Endothelial cell of hepatic sinusoid (primary cell): ENCODE data around the gene TTLL8.
"Not testable (repeated sequence)": the region's sequence is repeated elsewhere in the genome, so short reads cannot be mapped to it uniquely, and the experiment has no call there.

Experiments used
- in situ Hi-C: cut with HindIII; loops from 2 replicates; pipeline ENCODE4 v1.10.0; 2017; ENCODE audit warnings: low sequenced_read_pairs

The TTLL8 gene

DNA sequence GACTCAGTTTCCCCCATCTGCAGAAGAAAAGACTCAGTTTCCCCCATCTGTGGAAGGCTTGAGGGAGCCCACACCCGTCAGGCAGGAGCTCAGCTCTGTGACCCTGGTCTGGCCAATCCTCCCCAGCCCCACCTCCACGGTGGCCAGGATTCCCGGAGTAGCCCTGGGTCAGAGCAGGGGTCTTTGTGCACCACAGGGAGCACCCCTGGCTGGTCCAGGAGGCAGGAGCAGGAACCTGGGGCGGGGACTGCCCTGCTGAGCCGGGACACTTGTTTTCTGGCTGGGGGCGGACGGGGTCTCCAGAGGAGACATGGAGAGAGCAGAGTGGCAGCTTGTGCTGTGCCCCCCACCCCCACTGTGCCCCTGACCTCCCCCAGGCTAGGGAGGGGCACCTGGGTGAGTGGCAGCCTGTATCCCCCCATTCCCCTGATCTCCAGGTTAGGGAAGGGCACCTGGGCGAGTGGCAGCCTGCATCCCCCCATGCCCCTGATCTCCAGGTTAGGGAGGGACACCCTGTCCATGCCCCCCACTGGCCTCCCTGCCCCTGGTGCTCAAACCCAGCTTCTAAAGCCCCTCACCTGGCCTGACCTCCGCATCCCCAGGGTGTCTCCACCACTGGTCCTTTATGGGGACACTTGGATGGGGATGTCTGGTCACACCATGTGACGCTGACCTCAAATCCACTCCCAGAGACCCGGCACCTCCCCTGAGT lies 64.3 kb downstream of the TTLL8 start:
- in situ Hi-C loops = no loop called here

GRCh38 chr22:49992921-49993648 lies 65.0 kb downstream of the TTLL8 start:
- in situ Hi-C loops = no loop called here

GRCh38 chr22:49991907-49992533 lies 66.1 kb downstream of the TTLL8 start:
- in situ Hi-C loops = no loop called here

GRCh38 chr22:49991167-49991566 lies 66.9 kb downstream of the TTLL8 start:
- in situ Hi-C loops = no loop called here

- in situ Hi-C loops = not testable (repeated sequence)
These were observed 68.3 kb downstream of the TTLL8 start for GRCh38 chr22:49989826-49990225.

DNA sequence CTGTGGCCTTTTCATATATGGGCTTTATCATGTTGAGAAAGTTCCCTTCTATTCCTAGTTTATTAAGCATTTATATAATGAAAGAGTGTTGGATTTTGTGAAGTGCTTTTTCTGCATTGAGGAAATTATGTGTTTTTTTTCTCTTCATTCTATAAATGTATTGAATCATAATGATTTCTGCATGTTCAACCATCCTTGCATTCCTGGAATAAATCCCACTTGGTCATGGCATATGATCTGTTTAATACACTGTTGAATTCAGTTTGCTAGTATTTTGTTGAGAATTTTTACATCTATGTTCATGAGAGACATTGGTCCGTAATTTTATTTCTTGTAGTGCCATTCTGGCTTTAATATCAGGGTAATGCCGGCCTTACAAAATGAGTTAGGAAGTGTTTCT lies 71.8 kb downstream of the TTLL8 start:
- in situ Hi-C loops = no loop called here

DNA sequence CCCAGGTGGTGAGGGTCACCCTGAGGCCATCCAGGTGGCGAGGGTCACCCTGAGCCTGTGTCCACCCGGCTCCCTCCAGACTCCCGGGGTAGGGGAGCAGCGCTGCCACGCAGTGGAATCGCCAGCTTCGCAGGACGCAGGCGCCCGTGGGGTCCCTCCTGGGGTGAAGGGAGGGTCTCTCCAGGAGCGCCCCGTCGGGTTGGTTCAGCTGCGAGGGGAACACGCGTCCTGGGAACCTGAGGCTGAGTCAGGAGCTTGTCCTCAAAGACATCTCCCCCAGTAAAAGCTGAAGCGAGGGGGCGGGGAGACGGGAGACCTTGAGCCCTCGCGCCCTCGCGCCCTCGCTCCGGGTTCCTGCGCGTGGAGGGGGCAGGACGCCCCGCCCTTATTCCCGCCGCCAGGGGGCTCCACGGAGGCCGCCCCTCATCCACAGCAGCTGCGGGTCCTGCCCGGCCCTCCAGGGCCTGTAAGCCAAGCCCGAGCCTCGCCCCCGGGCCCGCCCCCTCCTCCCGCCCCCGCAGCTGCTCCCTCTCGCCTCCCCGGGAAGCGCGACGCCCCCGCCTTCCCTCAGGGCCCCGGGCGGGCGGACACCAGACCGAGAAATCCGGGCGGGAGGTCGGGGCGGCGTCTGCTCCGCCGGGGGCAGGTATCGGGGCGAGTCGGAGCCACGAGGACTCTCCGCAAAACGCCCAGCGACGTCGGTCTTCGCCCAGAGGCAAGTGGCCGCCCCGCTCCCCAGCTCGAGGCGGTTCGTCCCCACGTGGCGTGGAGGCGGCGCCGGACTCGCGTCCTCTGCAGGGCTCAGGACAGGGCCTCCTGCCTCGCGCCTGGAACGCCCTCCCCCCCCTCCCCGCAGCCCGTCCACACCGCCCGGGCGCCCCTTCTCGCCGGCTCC lies 74.7 kb downstream of the TTLL8 start:
- in situ Hi-C loops = no loop called here

DNA sequence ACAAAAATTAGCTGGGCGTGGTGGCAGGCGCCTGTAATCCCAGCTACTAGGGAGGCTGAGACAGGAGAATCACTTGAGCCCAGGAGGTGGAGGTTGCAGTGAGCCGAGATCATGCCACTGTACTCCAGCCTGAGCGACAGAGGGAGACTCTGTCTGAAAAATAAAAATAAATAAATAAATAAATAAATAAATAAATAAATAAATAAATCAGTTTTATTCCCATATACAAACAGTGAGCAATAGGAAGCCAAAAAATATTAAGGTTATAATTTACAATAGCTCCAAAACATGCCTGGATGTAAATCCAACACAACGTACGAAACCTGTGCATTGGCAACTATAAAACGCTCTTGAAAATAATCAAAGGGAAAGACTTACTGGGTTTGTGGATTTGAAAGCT lies 76.3 kb downstream of the TTLL8 start:
- in situ Hi-C loops = not testable (repeated sequence)

DNA sequence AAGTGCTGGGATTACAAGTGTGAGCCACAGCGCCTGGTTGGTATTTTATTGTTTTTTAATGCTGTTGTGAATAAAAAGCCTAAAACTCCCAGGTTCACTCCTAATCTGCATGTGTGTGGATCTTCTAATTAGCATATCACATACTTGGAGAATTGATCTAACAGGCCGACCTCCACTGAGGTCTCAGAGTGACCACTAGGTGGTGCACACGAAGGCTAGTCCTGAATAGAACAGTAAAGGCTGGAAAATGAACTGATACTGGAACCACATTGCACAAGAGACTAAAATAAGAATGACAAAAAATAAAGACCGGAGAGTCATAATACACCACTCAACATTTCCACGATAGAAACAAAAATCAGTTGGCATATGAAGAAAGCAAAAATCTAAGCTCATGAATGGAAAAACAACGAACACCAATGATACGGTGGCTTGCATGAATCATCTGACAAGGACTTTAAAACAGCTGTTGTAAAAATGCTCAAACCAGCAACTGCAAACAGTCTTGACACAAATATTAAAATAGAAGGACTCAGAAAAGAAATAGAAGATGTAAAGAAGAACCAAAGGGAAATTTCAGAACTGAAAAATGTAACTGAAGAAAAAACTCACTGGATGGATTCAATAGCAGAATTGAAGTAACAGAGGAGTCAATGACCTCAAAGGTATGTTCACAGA lies 78.4 kb downstream of the TTLL8 start:
- in situ Hi-C loops = no loop called here

- in situ Hi-C loops = no loop called here
These were observed 80.5 kb downstream of the TTLL8 start for GRCh38 chr22:49977578-49977977.

GRCh38 chr22:49976439-49977175 lies 81.5 kb downstream of the TTLL8 start:
- in situ Hi-C loops = no loop called here

GRCh38 chr22:49975543-49976389 lies 82.3 kb downstream of the TTLL8 start:
- in situ Hi-C loops = no loop called here

GRCh38 chr22:49973018-49973961 lies 84.8 kb downstream of the TTLL8 start:
- in situ Hi-C loops = no loop called here

DNA sequence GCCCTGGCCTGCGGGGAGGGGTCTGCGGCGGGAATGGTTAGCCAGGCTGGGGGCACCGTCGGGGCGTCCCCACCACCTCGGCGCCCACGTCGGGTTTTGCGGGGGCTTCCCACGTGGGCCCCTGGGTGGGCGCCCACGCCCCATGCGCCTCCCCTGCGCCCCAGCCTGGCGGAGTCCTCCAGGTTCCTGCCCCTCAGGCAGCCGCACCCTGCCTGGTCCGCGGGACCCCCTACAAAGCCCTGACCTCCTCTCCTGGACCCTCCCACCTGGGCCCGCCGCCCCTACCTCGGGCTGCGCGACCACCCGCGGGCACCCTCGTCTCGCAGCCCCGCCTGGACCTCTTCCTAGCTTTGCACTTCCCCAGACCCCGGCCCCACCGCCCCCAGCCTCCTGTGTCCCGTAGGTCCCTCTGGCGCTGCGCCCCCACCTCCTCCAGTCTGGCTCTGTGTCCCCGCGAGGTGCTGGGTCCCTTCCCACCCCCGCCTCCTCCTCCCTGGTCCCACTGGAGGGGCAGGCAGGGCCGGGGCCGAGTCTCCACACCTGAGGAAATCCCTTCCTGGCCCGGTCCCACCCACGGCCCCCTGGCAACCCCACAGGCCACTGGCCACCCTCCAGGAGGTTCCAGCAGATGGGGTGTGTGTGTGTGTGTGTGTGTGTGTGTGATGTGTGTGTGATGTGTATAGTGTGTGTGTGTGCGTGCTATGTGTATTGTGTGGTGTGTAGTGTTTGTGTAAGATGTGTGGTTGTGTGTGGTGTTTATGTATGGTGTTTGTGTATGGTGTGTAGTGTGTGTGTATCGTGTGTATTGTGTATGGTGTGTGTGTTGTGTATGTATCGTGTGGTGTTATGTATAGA lies 85.7 kb downstream of the TTLL8 start:
- in situ Hi-C loops = no loop called here

- in situ Hi-C loops = no loop called here
These were observed 86.6 kb downstream of the TTLL8 start for GRCh38 chr22:49971232-49972162.
